Activated T-cell treated with anti-CD3 and anti-CD28 coated beads for 24 hours (primary cell): ENCODE results near the gene WSB1.
"Not testable (repeated sequence)": the region's sequence is repeated elsewhere in the genome, so short reads cannot be mapped to it uniquely, and the experiment has no call there.

Experiments used
- DNase-seq: peaks from one replicate; pipeline ENCODE4 v3.0.0-alpha.2; 2020; ENCODE audit warnings: low read depth

Gene WSB1

GRCh38 chr17:27279132-27279531, 14.8 kb upstream of the WSB1 start:
- not testable (repeated sequence) for DNase-seq

DNA sequence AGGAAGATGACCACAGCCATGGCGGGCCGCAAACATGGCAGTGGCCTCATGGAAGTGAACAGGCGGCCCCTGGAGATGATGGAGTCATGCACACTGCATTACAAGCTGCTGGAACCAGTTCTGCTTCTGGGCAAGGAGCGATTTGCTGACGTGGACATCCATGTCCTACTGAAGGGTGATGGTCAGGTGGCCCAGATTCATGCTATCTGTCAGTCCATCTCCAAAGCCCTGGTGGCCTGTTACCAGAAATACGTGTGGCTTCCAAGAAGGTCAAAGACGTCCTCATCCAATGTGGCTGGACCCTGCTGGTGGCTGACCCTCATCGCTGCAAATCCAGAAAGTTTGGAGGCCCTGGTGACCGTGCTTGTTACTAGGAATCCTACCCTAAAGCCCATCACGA, 13.4 kb upstream of the WSB1 start:
- no peak for DNase-seq

GRCh38 chr17:27281438-27281837, 12.5 kb upstream of the WSB1 start:
- DNase-seq, result no peak

- DNase-seq, result no peak
These were observed 11.8 kb upstream of the WSB1 start for GRCh38 chr17:27282054-27282551.

- no peak for DNase-seq
These were observed 10.9 kb upstream of the WSB1 start for GRCh38 chr17:27283060-27283459.

DNA sequence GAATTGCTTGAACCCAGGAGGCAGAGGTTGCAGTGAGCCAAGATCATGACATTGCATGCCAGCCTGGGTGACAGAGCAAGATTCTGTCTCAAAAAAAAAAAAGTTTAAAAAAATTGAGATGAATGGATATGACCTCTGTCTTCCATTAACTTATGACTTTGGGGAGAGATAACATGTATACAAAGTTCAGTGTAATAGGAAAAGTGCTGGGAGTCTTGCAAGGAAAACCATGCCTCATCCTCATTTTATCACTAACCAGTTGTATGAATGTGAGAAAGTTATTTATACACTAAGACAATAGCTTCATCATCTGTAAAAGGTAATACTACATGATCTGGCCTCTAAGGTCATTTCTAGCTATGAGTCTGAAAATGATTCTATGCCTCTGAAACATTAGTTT, 10.2 kb upstream of the WSB1 start:
- DNase-seq, result no peak

DNA sequence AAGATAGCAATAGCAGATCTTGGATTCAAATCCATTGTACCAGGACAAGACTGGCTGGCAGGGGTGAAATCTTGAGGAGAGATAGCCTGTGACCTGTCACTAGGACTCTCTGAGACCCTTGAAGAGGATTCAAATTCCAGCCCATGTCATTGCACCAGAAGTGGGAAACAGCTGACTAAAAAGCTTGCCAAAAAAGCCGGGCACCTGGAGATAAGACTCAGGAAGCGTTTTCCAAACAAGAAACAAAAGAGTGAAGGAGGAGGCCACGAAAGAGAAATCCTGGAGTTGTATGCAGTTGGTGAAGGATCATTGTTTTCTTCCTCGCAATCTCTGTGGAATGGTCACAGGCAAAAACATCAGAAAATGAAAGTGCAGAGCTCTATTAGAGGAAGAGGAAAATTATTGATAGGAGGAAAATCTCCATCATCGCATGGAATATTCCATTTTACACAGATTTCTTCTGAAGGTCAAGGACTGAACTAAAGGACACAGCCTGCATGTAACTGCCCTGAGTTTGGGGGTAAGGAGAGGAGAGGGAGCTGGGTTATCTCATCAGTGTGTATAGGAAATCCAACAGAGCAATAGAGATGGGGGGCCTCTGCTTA, 9.0 kb upstream of the WSB1 start:
- no peak for DNase-seq

DNA sequence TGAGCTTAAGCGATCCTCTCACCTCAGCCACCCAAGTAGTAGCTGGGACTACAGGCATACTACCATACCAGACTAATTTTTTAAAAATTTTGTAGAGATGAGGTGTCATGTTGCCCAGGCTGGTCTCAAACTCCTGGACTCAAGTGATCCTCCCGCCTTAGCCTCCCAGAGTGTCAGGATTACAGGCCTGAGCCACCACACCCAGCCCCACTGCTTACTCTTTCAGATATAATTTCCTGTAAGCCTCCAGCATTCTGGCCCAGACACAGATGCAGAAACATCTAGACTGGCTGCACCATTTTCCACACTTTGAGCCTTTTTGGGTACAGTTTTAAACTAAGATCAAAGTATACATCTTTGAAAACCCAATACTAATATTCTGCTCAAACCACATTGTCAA, 8.4 kb upstream of the WSB1 start:
- no peak for DNase-seq

DNA sequence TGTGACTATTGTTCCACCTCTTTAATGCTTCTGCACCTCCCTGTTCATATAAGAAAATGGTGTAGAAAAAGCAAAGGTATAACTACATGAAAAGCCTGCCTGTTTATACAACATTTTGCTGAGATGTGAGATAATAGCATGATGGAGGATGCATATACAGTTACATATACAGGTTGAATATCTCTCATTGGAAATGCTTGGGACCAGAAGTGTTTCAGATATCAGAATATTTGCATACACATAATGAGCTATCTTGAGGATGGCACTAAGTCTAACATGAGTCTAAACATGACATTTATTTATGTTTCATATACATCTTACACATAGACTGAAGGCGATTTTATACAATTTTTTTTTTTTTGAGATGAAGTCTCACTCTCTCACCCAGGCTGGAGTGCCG, 5.7 kb upstream of the WSB1 start:
- DNase-seq, result no peak

- no peak for DNase-seq
These were observed 4.1 kb upstream of the WSB1 start for GRCh38 chr17:27289856-27290255.

- no peak for DNase-seq
These were observed 2.9 kb upstream of the WSB1 start for GRCh38 chr17:27290916-27291598.

GRCh38 chr17:27293359-27293897, 486 bp upstream of the WSB1 start:
- no peak for DNase-seq

DNA sequence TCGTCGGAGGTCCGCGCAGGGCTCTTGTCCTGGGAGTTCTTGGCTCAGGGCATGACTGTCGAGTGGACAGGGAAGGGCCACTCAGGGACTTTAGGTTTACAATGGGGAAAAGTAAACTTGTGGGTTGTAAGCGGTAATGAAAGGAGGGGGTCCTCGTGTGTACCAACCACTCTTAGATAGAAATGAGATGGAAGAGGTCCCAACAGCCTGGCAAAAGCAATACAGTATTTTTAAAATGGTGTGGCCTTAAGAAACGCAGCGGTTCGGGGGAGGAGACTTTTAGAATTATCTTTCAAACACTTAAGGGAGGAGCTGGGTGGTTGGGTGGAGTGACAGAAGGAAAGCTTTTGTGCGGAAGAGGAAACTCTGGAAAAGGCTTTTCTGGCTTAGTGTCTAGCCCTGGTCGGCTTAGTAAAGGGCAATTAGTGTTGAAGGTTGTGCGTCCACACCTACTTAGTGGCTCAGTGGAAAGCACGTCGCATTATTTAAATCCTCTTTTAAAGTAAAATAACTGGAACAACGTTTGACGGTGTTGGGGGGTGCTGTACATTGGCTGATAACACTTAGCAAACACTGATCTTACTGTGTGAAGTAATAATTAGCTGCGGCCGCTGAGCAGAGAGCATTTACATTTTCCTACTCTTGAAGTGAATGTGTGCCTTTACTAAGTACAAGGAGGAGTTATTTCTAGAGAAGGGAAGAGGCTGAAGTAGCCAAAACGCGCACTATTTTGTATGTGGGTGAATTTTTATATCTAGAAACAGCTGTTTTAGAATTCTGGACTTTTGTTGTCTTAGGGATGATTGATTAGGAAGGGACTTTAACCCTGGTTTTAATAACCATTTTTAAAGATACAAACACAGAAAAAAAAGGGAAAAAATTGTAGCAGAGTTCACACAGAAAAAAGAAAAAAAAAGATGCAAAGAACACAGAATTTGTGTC, 1.0 kb downstream of the WSB1 start:
- peak; percentile 19 for DNase-seq

DNA sequence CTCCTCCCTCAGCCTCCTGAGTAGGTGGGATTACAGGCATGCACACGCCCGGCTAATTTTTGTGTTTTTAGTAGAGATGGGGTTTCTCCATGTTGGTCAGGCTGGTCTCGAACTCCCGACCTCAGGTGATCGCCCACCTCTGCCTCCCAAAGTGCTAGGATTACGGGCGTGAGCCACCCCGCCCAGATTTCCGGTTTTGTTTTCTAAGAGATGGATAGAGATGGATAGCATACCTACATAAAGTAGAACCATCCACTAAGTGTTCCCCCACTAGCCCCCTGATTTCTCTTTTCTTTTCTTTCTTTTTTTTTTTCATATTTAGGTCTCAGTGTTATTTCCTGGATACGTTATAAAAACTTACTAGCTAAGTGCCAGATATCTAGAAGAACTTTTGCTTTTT, 2.0 kb downstream of the WSB1 start:
- DNase-seq, result no peak

GRCh38 chr17:27296428-27296979, 2.6 kb downstream of the WSB1 start:
- DNase-seq, result no peak

DNA sequence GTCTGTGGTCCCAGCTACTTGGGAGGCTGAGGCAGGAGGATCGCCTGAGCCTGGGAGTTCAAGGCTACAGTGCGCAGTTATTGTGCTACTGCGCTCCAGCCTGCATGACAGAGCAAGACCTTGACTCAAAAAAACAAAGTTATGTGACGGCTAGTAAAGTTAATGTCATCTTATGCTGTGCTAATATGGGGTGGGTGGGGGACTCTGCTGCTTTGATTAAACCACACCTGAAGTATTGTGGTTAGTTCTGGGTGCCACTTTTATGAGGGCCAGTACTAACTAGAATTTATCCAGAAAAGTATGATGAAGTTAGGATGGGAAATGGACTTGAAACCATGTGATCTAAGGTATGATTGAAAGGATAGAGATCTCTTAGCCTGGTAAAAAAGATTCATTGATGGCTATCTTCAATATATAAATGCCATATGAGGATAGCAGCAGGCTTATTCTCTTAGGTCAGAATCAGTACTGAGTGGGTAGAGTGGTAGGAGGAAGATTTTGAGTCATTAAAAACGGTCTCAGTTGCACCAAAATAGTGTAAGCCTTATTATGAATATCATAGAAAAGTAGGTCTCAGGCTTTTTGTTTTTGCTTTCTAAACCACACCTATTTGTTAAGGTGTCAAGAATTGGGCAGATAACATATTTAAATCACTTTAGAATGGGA, 5.6 kb downstream of the WSB1 start:
- no peak for DNase-seq

- no peak for DNase-seq
These were observed 9.8 kb downstream of the WSB1 start for GRCh38 chr17:27303734-27304133.

DNA sequence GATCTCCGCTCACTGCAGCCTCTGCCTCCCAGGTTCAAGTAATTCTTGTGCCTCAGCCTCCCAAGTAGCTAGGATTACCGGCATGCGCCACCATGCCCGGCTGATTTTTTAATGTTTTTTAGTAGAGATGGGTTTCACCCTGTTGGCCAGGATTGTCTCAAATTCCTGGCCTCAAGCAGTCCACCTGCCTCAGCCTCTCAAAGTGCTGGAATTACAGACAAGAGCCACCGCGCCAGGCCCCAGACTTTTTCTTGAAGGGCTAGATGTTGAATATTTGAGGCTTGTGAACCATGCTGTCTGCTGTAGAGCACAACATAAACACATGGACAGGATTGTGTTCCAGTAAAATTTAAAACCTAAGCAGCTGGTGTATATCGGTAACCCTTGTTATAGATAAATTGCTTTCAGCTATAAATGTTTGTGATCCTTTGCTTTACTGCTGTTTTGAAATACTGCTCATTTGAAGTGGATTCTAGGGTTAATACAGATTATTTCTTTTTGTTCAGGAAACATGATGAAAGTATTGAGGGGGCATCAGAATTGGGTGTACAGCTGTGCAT, 12.4 kb downstream of the WSB1 start:
- no peak for DNase-seq

- no peak for DNase-seq
These were observed 16.7 kb downstream of the WSB1 start for GRCh38 chr17:27310565-27311110.

DNA sequence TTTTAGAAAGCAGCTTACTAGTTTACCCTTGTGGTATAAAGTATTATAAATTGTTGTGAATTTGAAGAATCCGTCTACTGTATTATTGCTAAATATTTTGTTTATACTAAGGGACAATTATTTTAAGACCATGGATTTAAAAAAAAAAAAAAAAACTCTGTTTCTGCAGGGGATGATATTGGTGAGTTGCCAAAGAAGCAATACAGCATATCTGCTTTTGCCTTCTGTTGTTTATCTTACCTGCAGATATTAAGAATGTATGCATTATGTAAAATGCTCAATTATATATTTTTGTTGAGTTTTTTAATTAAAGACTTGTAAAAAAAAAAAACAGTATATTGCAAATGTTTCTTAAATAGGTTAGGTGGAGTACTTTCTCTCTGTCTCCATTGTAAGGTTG, 19.4 kb downstream of the WSB1 start:
- no peak for DNase-seq

GRCh38 chr17:27315322-27315721, 21.4 kb downstream of the WSB1 start:
- DNase-seq, result no peak
